Uterus (tissue), 4 donors: ENCODE results near the gene DYNAP. TPM values are rescaled to one million over a fixed set of nuclear protein-coding genes. Genes with fewer than 3 reads are reported as not detected.

Experiments
- DNase-seq, 2 donors: peaks; one replicate each; pipeline ENCODE4 v3.0.0-alpha.2; 2019 to 2020
- H3K27ac ChIP-seq, 2 donors: fragments of 200-600 bp; sonication (generic); 1 replicate in 1 of 2; 2 replicates in 1 of 2; pipeline ENCODE4 v1.5.1; 2016 to 2018
- H3K27me3 ChIP-seq, 2 donors: fragments of 200-600 bp; sonication (generic); one replicate each; pipeline ENCODE4 v1.5.1; 2018 to 2019; ENCODE audit warnings: control low read depth in 1 of 2
- H3K36me3 ChIP-seq, 2 donors: fragments of 200-600 bp; sonication (generic); one replicate each; pipeline ENCODE4 v1.5.1; 2019; ENCODE audit warnings: control low read depth in 1 of 2
- H3K4me1 ChIP-seq, 2 donors: fragments of 200-600 bp; sonication (generic); one replicate each; pipeline ENCODE4 v1.5.1; 2018 to 2019; ENCODE audit warnings: control low read depth in 1 of 2
- H3K4me3 ChIP-seq, 2 donors: fragments of 200-600 bp; sonication (generic); 1 replicate in 1 of 2; 2 replicates in 1 of 2; pipeline ENCODE4 v1.5.1; 2018 to 2019; ENCODE audit warnings: mild to moderate bottlenecking in 1 of 2
- H3K9me3 ChIP-seq, 2 donors: fragments of 200-600 bp; sonication (generic); one replicate each; pipeline ENCODE4 v1.5.1; 2019; ENCODE audit warnings: control low read depth in 1 of 2
- CTCF ChIP-seq, 4 experiments: fragments of 200-600 bp in 2 of 4; fragments of 450-650 bp in 2 of 4; sonication (generic) in 2 of 4; IDR thresholded peaks; one replicate each; pipeline ENCODE4 v1.5.1; 2016 to 2019; ENCODE audit warnings: antibody characterized with exemption in 4 of 4, mild to moderate bottlenecking in 2 of 4, moderate library complexity in 1 of 4
- POLR2A ChIP-seq, 2 donors: fragments of 450-650 bp; IDR thresholded peaks; one replicate each; pipeline ENCODE4 v1.6.1; 2016; ENCODE audit warnings: antibody characterized with exemption in 2 of 2, mild to moderate bottlenecking in 1 of 2, moderate library complexity in 1 of 2
- intact Hi-C: fragments of 100-400 bp; cut with DNase I; formaldehyde crosslinking; loops from one replicate; pipeline ENCODE4 v1.15.1; 2023; ENCODE audit warnings: low total_unique reads
- total RNA-seq, 4 donors: library from RNA; depleted of rRNA in 3 of 4; stranded (reverse); fragments of >200 nt in 3 of 4; gene quantifications; one replicate each; pipeline versions ENCODE4 v1.1.0 to v1.2.4, GENCODE V29; 2014 to 2023
- donor health status: DM: yes; HTN: yes; CAD: no.

The DYNAP gene
- total RNA-seq, 4 donors from 2014 or later, result not detected

- H3K36me3 ChIP-seq, result no peaks in the 10 kb centered on the region
- no peaks in the 10 kb centered on the region for H3K4me1 ChIP-seq
- H3K4me3 ChIP-seq, result no peak overlapping the region
- no peaks in the 10 kb centered on the region for H3K27me3 ChIP-seq
- no peak overlapping the region for H3K27ac ChIP-seq
- intact Hi-C loops, result no loop called here
- no peak for DNase-seq
- no peaks in the 10 kb centered on the region for H3K9me3 ChIP-seq
- no peak for TF ChIP-seq POLR2A (IDR thresholded peaks at IDR 0.05)
- TF ChIP-seq CTCF (IDR thresholded peaks at IDR 0.05), result no peak
These were observed 39.9 kb downstream of the DYNAP start for GRCh38 chr18:54630963-54631362.

GRCh38 chr18:54636217-54636616 lies 45.2 kb downstream of the DYNAP start:
- Histone ChIP-seq H3K9me3 (no peaks in the 10 kb centered on the region), H3K27ac (no peak overlapping the region), H3K4me3 (no peak overlapping the region), H3K27me3 (no peaks in the 10 kb centered on the region), H3K36me3 (no peaks in the 10 kb centered on the region), H3K4me1 (no peaks in the 10 kb centered on the region)
- intact Hi-C loops, result no loop called here
- TF ChIP-seq POLR2A (IDR thresholded peaks at IDR 0.05), result no peak
- no peak for TF ChIP-seq CTCF (IDR thresholded peaks at IDR 0.05)
- no peak for DNase-seq

GRCh38 chr18:54641734-54642133 lies 50.7 kb downstream of the DYNAP start:
- Histone ChIP-seq H3K27ac (no peak overlapping the region), H3K27me3 (no peaks in the 10 kb centered on the region), H3K9me3 (no peaks in the 10 kb centered on the region), H3K36me3 (no peaks in the 10 kb centered on the region), H3K4me1 (no peaks in the 10 kb centered on the region), H3K4me3 (no peak overlapping the region)
- DNase-seq, result no peak
- TF ChIP-seq POLR2A (IDR thresholded peaks at IDR 0.05), result no peak
- TF ChIP-seq CTCF (IDR thresholded peaks at IDR 0.05), result no peak
- intact Hi-C loops, result no loop called here

- no peaks in the 10 kb centered on the region for H3K9me3 ChIP-seq
- no peak overlapping the region for H3K4me3 ChIP-seq
- no peaks in the 10 kb centered on the region for H3K27me3 ChIP-seq
- H3K4me1 ChIP-seq, result no peaks in the 10 kb centered on the region
- TF ChIP-seq POLR2A (IDR thresholded peaks at IDR 0.05), result no peak
- no peak for TF ChIP-seq CTCF (IDR thresholded peaks at IDR 0.05)
- no peaks in the 10 kb centered on the region for H3K36me3 ChIP-seq
- intact Hi-C loops, result no loop called here
- no peak overlapping the region for H3K27ac ChIP-seq
- DNase-seq, result no peak
These were observed 56.1 kb downstream of the DYNAP start for GRCh38 chr18:54647176-54647575.

Other genes starting within 250 kb of the DYNAP start
- gene STARD6, start 233.4 kb upstream of the DYNAP start, total RNA-seq, result not detected
- gene C18orf54, start 233.3 kb upstream of the DYNAP start, total RNA-seq, result 10 to 100 TPM in 1 of 4 donors, 1 to 10 TPM in 3; 2.9 to 17.1 (median 3.9) TPM
- 10 to 100 TPM in 1 of 4 donors, 1 to 10 TPM in 2, under 1 TPM in 1; under 0.01 to 51.2 (median 3.3) TPM for gene RAB27B, start 237.2 kb downstream of the DYNAP start, total RNA-seq